Tibial artery (tissue), 4 donors: Measurements from ENCODE around the gene RPTOR.
A peak's percentile ranks its signal among the peaks of the same experiment; 100 is the strongest.

Experiments used
- DNase-seq, 2 donors: peaks; one replicate each; pipeline ENCODE4 v3.0.0-alpha.2; 2019
- H3K27ac ChIP-seq, 2 donors: fragments of 200-600 bp; sonication (generic) in 1 of 2; 1 replicate in 1 of 2; 2 replicates in 1 of 2; pipeline ENCODE4 v1.5.1; 2018 to 2019; ENCODE audit warnings: mild to moderate bottlenecking in 1 of 2
- H3K27me3 ChIP-seq, 2 donors: fragments of 200-600 bp; sonication (generic) in 1 of 2; one replicate each; pipeline versions ENCODE4 v1.5.1 to v1.6.0; 2016 to 2019
- H3K36me3 ChIP-seq, 3 donors: fragments of 200-600 bp; sonication (generic) in 2 of 3; one replicate each; pipeline ENCODE4 v1.5.1; 2016 to 2019; ENCODE audit warnings: mild to moderate bottlenecking in 2 of 3
- H3K4me1 ChIP-seq, 4 donors: fragments of 200-600 bp; sonication (generic) in 2 of 4; 1 replicate in 3 of 4; 2 replicates in 1 of 4; pipeline ENCODE4 v1.5.1; 2016 to 2019
- H3K4me3 ChIP-seq, 2 donors: fragments of 200-600 bp; sonication (generic) in 1 of 2; 1 replicate in 1 of 2; 2 replicates in 1 of 2; pipeline ENCODE4 v1.5.1; 2018 to 2019; ENCODE audit warnings: mild to moderate bottlenecking in 2 of 2
- H3K9me3 ChIP-seq, 3 donors: fragments of 200-600 bp; sonication (generic) in 1 of 3; one replicate each; pipeline ENCODE4 v1.5.1; 2016 to 2019
- intact Hi-C: fragments of 100-400 bp; cut with DNase I; formaldehyde crosslinking; loops from one replicate; pipeline ENCODE4 v1.15.0; 2023; ENCODE audit warnings: low total_unique reads
- TF ChIP-seq, protein P1 (sequence below), 2 experiments: fragments of 200-600 bp in 1 of 2; fragments of 450-650 bp in 1 of 2; IDR thresholded peaks; one replicate each; pipeline ENCODE4 v1.5.1; 2017 to 2019; ENCODE audit warnings: antibody characterized with exemption in 2 of 2, mild to moderate bottlenecking in 1 of 2, moderate library complexity in 1 of 2

RPTOR gene

DNA sequence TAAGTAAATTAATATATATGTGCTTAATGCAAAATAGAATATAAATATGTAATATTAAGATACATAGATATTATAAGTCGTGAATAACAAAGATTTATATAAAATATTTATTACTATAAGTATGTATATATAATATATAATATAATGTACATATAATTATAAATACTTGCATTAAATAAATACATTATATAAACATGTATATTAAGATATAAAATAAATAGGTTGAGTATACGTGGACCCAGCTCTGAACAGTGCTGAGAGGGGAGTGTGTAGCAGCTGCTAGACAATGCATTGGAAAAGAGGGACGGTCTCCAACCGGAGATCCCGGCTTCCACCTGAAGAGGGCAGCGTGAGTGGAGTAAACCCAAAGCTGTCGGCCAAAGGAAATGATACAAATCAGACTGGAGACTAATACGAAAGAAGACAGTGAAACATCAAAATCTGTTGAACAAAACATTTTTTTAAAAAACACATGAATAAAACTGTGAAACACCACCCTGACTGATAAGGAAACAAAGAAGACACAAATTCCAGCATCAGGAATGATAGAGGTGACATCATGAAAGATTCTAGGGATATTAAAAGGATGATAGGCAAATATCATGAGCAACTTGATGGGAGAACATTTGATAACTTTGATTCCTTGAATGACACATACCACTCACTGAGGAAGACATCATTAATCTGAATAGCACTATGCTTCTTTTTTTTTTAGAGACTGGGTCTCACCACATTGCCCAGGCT lies 321.6 kb downstream of the RPTOR start:
- H3K36me3 ChIP-seq: peaks cover 0 to 8% (median 0%) of the 10 kb centered on the region in 3 donors
- TF ChIP-seq, protein P1, sequence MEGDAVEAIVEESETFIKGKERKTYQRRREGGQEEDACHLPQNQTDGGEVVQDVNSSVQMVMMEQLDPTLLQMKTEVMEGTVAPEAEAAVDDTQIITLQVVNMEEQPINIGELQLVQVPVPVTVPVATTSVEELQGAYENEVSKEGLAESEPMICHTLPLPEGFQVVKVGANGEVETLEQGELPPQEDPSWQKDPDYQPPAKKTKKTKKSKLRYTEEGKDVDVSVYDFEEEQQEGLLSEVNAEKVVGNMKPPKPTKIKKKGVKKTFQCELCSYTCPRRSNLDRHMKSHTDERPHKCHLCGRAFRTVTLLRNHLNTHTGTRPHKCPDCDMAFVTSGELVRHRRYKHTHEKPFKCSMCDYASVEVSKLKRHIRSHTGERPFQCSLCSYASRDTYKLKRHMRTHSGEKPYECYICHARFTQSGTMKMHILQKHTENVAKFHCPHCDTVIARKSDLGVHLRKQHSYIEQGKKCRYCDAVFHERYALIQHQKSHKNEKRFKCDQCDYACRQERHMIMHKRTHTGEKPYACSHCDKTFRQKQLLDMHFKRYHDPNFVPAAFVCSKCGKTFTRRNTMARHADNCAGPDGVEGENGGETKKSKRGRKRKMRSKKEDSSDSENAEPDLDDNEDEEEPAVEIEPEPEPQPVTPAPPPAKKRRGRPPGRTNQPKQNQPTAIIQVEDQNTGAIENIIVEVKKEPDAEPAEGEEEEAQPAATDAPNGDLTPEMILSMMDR (IDR thresholded peaks at IDR 0.05): peak; percentile 75
- no peaks in the 10 kb centered on the region for H3K27me3 ChIP-seq
- DNase-seq: peak; percentile 65 to 84
- no peak overlapping the region for H3K27ac ChIP-seq
- no peaks in the 10 kb centered on the region for H3K4me1 ChIP-seq
- no peak overlapping the region for H3K4me3 ChIP-seq
- H3K9me3 ChIP-seq: no peaks in the 10 kb centered on the region
- intact Hi-C loops: no loop called here

DNA sequence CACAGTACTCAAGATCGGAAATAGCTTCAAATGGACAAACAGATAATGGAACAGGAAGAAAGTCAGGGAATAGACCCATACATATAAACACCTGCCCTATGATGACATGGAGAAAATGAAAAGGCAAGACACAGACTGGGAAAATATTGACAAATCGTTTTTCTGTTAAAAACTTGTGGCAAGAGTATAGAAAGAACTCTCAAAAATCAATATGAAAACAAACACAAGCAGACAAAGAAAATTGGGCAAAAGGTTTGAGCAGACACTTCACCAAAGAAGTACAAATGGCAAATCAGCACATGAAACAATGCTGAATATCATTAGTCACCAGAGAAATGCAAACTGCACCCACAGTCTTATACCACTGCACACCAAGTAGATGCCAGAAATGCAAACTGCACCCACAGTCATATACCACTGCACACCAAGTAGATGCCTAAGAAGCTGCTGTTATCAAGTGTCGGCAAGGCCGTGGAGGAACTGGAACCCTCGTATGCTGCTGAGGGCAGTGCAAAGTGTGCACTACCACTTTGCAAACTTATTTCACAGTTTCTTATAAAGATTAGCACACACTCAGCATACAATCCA lies 323.5 kb downstream of the RPTOR start:
- Histone ChIP-seq H3K4me3 (no peak overlapping the region), H3K36me3 (peaks cover 0 to 5% (median 0%) of the 10 kb centered on the region in 3 donors), H3K27me3 (no peaks in the 10 kb centered on the region), H3K9me3 (no peaks in the 10 kb centered on the region), H3K4me1 (no peaks in the 10 kb centered on the region), H3K27ac (no peak overlapping the region)
- TF ChIP-seq, protein P1 (IDR thresholded peaks at IDR 0.05): no peak
- intact Hi-C loops: no loop called here
- DNase-seq: no peak

DNA sequence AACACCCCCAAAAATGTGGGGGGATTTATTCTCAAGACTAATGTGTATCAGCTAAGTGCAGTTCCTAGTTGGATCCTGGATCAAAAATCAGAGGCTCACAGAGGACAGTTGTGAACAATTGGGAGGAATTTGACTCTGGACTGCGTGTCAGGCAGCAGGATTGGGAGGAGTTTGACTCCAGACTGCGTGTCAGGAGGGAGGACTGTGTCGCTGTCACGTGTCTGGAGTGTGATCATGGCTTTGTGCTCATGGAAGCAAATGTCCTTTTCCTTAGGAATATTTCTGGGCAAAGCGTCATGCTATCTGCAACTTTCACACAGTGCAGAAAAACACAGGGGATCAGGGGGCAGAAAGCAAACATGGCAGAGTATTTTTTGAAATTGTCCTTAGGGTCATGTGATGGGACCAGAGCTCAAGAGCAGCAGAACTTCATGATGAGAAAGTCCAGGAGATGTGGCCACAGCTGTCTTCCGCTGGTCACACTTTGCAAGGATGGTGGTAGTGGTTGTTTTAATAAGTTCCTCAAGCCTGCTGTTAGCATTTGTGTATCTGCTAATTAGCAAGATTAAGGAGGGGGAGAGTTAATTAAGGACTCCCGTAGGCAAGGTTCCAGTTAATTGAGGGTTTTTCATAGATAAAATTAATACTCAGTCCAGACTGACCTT lies 325.0 kb downstream of the RPTOR start:
- H3K27ac ChIP-seq: no peak overlapping the region
- H3K4me3 ChIP-seq: no peak overlapping the region
- no peaks in the 10 kb centered on the region for H3K9me3 ChIP-seq
- intact Hi-C loops: no loop called here
- peaks cover 0 to 7% (median 0%) of the 10 kb centered on the region in 3 donors for H3K36me3 ChIP-seq
- TF ChIP-seq, protein P1 (IDR thresholded peaks at IDR 0.05): no peak
- no peaks in the 10 kb centered on the region for H3K27me3 ChIP-seq
- no peaks in the 10 kb centered on the region for H3K4me1 ChIP-seq
- no peak for DNase-seq

DNA sequence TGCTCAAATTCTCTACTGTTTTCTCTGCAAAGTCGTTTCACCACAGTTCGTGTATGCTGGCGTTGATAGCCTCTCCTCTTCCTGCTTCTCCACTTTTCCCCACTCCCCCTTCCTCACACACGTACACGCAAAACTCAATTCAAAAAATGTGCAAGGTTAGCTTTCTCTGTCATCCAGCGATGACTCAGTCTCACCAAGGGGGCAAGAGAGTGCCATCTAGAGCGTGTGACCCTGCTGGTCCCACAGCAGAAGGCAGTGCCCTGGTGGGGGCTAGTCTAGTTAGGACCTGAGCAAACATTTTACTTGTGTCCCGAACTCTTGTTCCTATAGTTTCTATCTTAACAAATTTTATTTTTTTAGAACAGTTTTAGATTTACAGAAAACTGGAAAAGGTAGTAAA lies 325.8 kb downstream of the RPTOR start:
- intact Hi-C loops: no loop called here
- no peaks in the 10 kb centered on the region for H3K4me1 ChIP-seq
- H3K9me3 ChIP-seq: no peaks in the 10 kb centered on the region
- DNase-seq: no peak
- no peaks in the 10 kb centered on the region for H3K27me3 ChIP-seq
- H3K36me3 ChIP-seq: peaks cover 0 to 15% (median 8%) of the 10 kb centered on the region in 3 donors
- no peak overlapping the region for H3K27ac ChIP-seq
- no peak overlapping the region for H3K4me3 ChIP-seq
- TF ChIP-seq, protein P1 (IDR thresholded peaks at IDR 0.05): no peak

DNA sequence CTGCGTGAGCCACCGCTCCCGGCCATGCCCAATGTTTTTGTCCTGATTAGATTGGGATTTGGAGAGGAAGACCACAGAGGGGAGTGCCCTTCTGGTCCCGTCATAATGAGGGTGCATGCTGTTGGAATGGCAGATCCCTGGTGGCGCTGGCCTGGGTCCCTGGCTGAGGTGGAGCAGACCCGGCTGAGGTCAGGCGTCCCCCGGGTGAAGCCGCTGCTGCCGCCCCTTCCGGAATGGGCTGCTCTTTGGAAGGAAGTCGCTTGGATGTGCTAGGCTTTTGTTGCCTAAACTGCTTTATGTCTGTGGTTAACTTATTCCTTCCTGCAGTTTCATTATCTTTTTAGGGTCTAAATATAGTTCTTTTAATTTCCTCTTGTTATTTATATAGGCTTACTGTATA lies 326.7 kb downstream of the RPTOR start:
- intact Hi-C loops: no loop called here

More for the DNA sequence above, 326.7 kb downstream of the RPTOR start:
- H3K4me3 ChIP-seq: no peak overlapping the region
- no peak for DNase-seq
- no peak overlapping the region for H3K27ac ChIP-seq
- TF ChIP-seq, protein P1 (IDR thresholded peaks at IDR 0.05): no peak
- no peaks in the 10 kb centered on the region for H3K4me1 ChIP-seq
- H3K9me3 ChIP-seq: no peaks in the 10 kb centered on the region
- H3K36me3 ChIP-seq: peaks cover 0 to 21% (median 10%) of the 10 kb centered on the region in 3 donors
- H3K27me3 ChIP-seq: no peaks in the 10 kb centered on the region
